ENCODE measurements around the gene KCNJ4. TPM values are rescaled to one million over a fixed set of nuclear protein-coding genes. Genes with fewer than 3 reads are reported as not detected.
"Not testable (repeated sequence)": the region's sequence is repeated elsewhere in the genome, so short reads cannot be mapped to it uniquely, and the experiment has no call there.

Gene KCNJ4
- polyA plus RNA-seq, 3 donors = 0.07 to 0.11 (median 0.10) TPM

DNA sequence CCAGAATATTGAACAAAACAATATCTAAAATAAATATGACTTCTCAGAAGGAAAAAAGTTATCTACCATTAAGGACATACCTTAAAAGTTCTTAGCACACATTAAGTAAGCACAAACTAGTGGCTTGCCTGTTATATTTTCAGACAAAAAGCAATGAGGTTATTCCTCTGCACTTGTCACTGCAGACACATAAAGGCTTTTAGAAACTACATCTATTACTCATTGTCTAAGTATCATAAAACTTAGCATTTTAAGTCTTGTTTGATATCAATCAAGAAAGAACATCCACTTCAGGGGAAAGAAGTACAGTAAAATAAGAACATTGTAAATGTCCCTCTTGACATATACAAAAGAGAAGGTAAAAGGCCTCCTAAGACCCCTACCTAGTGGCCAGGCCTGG is 59.1 kb downstream of the KCNJ4 start:
- not testable (repeated sequence) for DNase-seq (ENCODE audit: low read depth in 3 of 3, low spot score in 2 of 3)

DNA sequence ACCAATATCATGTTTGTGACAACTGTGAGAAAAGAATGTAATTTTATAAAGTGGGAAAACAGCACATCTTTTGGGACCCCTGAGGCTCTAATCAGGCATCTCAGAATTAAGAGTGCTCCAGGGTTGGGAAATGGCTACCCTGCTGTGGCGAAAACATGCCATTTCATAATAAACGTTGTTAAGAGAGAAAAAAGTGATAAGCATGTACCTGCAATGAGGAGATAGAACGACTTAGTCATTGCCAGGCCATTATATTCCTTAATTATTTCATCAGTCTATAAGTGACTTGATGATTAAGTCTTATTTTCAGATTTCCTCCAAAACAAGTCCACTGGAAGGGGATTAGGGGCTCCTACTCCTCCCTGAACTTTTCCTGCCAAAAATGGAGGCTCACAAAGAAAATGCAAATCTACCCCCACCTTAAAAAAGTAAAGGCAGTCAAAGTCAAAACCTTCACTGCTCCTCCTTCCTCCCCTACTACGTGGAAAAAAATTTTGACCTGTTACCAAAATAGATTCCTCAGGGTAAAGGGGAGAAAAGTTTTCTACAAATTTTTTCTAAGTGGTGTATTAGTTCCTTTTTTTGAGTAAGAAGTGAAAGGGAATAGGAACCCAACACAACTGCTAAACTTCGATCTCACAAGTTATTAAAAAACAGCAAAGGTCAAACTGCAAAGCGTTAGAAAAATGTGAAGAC is 59.9 kb downstream of the KCNJ4 start:
- DNase-seq (ENCODE audit: low read depth in 3 of 3, low spot score in 2 of 3) = not testable (repeated sequence)

DNA sequence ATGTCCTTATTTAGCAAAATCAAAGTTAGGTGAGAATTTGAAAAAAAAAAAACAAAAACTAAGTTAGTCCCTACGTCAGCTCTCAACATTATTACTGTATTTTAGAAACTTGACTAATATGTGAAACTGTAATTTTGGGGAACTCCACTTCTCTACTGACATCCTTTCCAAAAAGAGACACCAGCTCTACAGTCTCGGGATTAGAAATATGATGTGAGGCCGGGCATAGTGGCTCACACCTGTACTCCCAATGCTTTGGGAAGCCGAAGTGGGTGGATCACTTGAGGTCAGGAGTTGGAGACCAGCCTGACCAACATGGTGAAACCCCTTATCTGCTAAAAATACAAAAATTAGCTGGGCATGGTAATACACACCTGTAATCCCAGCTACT is 65.6 kb downstream of the KCNJ4 start:
- not testable (repeated sequence) for DNase-seq (ENCODE audit: low read depth in 3 of 3, low spot score in 2 of 3)

- not testable (repeated sequence) for DNase-seq (ENCODE audit: low read depth in 3 of 3, low spot score in 2 of 3)
Measured at GRCh38 chr22:38388506-38389427, 66.2 kb downstream of the KCNJ4 start.

DNA sequence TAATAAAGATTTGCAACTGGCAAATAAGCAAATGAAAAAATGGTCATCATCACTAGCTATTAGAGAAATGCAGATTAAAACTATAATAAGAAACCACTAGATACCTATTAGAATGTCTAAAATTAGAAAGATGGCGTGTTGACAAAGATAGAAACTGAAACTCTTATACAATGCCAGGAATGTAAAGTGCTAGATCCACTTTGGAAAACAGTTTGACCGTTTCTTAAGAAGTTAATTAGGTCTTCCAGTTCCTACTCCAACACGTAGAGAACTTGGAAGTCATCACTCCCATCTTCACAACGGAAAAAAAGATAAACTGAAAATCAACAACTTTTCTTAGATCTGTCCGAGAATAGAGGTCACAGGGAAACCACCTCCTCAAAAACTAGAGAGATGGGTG is 68.1 kb downstream of the KCNJ4 start:
- DNase-seq (ENCODE audit: low read depth in 3 of 3, low spot score in 2 of 3) = not testable (repeated sequence)

DNA sequence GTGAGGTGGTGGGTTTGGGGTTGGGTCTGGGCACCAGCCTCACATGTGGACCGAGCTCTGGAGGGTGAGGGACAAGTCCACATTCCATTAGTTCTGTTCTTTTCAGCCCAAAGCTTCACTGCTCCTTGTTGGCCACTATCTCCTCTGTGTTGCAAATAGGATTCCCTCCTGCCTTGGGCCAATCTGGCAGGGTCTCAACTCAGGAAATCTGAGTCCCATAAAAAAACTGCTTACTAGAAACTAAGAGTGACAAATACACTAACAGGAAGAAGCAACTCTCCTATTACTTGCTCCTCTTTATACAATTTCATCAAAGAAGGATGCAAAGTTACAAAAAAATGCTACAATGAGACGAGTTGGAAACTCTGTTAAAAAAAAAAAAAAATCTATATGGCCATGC is 71.6 kb downstream of the KCNJ4 start:
- DNase-seq (ENCODE audit: low read depth in 3 of 3, low spot score in 2 of 3) = no peak

- not testable (repeated sequence) for DNase-seq (ENCODE audit: low read depth in 3 of 3, low spot score in 2 of 3)
Measured at GRCh38 chr22:38381371-38381770, 73.6 kb downstream of the KCNJ4 start.

Other genes with a start within 250 kb of the KCNJ4 start
- gene TMEM184B, start 182.2 kb downstream of the KCNJ4 start, polyA plus RNA-seq (ENCODE audit: insufficient read length in 3 of 3) = 10 to 100 TPM; 38.6 to 43.2 (median 39.8) TPM
- 100 to 1,000 TPM; 101 to 111 (median 107) TPM for gene CSNK1E, start 137.8 kb downstream of the KCNJ4 start, polyA plus RNA-seq (ENCODE audit: insufficient read length in 3 of 3)
- gene KDELR3, start 12.9 kb upstream of the KCNJ4 start, polyA plus RNA-seq (ENCODE audit: insufficient read length in 3 of 3) = 10 to 100 TPM in 2 of 3 donors, 1 to 10 TPM in 1; 9.1 to 12.0 (median 11.1) TPM
- gene DDX17, start 51.1 kb upstream of the KCNJ4 start, polyA plus RNA-seq (ENCODE audit: insufficient read length in 3 of 3) = 100 to 1,000 TPM; 725 to 879 (median 768) TPM
- 1 to 10 TPM; 5.0 to 6.7 (median 5.4) TPM for gene DMC1, start 115.0 kb upstream of the KCNJ4 start, polyA plus RNA-seq (ENCODE audit: insufficient read length in 3 of 3)
- 1 to 10 TPM; 4.4 to 7.9 (median 5.3) TPM for gene FAM227A, start 201.2 kb upstream of the KCNJ4 start, polyA plus RNA-seq (ENCODE audit: insufficient read length in 3 of 3)
- 10 to 100 TPM; 60.4 to 62.6 (median 61.8) TPM for gene CBY1, start 201.4 kb upstream of the KCNJ4 start, polyA plus RNA-seq (ENCODE audit: insufficient read length in 3 of 3)
- gene TOMM22, start 226.8 kb upstream of the KCNJ4 start, polyA plus RNA-seq (ENCODE audit: insufficient read length in 3 of 3) = 100 to 1,000 TPM in 2 of 3 donors, 10 to 100 TPM in 1; 99.8 to 103 (median 103) TPM
- 10 to 100 TPM; 36.9 to 41.4 (median 39.2) TPM for gene JOSD1, start 245.7 kb upstream of the KCNJ4 start, polyA plus RNA-seq (ENCODE audit: insufficient read length in 3 of 3)